Measurements from ENCODE around the gene SEMA7A.
A peak's percentile ranks its signal among the peaks of the same experiment; 100 is the strongest.

Gene SEMA7A

DNA sequence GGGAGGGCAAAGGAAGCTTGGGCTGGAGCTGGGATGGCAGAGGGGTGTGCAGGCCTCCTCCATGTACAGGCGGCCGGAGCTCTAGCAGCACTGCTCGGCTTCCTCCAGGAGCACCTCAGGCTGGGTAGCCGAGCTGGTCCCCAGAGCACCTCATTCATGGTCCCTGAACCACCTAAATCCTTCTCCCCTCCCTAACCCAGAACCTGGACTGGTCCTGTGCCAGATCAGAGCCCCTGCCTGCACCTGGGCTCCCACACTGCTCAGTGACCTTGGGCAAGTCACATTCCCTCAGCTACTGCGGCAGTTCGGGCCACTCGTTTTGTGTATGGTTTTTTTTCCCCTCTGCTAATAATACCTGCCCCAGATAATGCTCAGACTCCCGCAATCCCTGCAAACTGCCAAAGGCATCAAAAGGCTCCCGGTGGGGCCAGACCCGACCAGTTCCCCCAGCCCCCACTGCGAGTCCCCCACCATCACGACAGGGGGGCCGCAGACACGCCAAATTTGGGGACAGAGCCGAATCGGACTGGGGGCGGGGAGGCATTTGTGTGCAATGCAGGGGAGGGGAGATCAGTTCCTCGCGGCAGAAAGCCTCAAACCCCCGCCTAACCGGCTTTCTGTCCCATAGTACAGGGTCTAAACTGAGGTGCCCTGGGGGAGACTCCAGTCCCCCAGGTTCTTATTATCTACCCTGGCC, 1.3 kb downstream of the SEMA7A start:
- DNase-seq (ENCODE audit: extremely low spot score, insufficient read length, low read depth) (no peak), FAIRE-seq (no peak)

DNA sequence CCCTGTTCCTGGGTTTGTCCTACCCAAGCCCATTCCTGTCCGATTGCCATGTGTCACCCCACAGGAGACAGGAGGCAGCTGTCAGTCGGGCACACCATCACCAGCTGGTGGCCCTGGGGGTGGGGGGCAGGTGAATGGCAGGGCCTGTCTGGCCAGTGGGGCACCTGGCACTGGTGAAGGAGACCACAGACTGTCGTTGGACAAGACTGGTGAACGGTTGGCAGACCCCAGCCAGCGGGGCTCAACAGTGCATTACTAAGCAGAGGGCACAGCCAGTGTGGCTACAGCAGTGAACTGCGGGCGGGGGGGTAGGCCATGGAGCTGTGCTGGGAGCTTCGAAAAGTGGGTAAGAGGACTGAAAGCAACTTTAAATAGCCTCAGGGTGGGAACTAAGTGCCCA, 2.1 kb downstream of the SEMA7A start:
- no peak for DNase-seq (ENCODE audit: extremely low spot score, insufficient read length, low read depth)
- no peak for FAIRE-seq

DNA sequence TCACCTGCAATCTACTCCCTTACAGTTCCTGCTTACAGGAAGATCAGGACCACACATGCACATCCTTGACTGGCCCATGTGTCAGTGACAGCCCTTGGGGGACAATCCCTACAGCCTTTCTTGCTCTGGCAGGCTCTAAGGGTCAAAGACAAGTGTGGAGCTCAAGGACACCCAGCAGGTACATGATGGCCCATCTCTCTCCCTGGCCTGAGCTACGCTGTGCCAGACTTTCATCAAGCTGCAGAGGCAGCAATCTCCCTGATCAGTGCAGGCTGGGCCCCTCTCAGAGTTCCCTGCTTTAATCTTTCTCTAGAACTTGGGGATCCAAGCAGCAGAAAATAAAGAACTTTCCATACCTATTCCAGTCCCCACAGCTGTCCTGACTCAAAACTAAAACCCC, 2.6 kb downstream of the SEMA7A start:
- DNase-seq (ENCODE audit: extremely low spot score, insufficient read length, low read depth) (no peak), FAIRE-seq (no peak)

DNA sequence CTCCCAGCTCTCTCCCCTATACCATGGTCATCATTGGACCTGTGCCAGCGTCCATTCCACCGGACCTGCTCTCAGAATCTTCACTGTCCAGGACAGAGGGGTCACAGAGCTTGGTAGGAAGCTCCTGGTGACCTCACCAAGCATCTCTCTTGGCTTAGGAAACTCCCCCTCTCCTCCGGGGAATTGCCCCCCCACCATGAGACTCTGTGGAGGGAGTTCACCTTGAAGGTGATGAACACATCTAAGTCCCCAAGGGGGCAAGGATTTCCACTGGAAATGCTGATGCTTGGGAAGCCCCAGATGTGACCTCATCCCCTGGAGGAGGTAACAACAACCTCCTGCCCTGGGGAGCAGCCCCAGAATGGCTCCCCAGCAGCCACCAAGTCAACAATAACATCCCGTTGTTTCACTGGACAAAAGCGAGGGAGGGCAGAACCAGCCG, 3.2 kb downstream of the SEMA7A start:
- DNase-seq (ENCODE audit: extremely low spot score, insufficient read length, low read depth): no peak
- no peak for FAIRE-seq

DNA sequence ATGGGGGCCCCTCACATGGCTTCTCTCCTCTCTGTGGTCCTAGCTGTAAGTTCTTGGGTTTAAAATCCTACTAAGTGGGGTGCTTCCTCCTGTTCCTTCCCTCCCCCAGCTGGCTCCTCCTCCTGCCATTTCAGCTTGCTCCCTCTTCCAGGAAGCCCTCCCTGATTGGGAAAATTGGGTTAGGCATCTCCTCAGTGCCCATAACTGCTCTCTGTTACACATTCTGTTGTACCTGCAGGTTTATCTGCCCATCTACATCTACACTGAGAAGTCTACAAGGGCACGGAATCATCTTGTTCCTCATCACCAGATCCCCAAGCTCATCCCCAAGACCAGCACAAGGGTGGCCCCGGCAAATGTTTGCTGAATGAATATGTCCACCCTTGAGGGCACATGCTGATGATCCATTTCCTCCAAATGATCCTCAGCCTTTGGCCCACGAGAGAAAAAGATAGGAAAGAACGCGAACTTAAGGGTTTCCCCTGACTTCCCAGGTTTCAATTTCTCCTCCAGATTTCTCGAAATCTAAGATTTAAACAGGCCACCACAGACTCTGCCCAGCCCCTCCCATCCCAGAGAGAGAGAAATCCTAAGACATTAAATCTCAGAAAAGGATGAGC, 3.9 kb downstream of the SEMA7A start:
- FAIRE-seq: no peak

DNA sequence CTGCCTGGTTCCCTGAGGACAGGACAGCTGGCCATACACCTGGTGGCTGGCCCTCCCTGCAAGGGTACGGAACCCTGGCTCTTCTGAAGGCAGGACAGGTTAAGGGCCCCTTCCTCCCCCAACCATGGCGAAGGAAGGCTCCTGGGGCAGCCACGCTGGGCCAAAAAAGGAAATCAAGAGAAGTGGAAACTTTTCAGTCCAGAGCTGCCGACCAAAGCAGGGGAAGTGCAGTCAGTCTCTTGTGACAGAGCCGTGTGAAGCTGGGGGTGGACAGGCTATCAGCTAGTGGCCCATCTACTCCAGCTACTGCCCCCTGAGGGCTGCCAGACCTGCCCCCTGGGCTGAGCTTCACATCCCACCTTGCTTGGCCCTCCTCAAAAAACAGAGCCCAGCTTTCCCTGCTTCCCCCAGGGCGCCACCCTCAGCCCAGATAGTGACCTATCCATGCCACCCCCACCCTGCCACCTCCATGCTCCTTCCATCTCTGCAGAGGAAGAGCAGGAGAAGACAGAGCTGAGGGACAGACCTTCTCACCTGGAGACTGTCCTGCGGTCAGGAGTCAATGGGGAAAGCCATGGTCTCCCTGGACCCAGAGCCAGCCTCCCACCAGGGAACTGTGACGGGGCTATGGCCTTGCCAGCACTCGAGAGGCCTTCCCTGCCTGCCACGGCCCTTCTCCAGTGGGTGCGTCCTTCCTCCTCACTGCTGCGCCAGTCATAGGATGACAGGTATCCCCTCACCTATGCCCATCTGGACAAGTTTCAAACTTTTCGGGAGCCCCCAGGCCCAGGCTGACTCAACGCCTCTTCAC, 4.6 kb downstream of the SEMA7A start:
- peak; percentile 41 for FAIRE-seq

More for the DNA sequence above, 3.9 kb downstream of the SEMA7A start:
- no peak for DNase-seq (ENCODE audit: extremely low spot score, insufficient read length, low read depth)

DNA sequence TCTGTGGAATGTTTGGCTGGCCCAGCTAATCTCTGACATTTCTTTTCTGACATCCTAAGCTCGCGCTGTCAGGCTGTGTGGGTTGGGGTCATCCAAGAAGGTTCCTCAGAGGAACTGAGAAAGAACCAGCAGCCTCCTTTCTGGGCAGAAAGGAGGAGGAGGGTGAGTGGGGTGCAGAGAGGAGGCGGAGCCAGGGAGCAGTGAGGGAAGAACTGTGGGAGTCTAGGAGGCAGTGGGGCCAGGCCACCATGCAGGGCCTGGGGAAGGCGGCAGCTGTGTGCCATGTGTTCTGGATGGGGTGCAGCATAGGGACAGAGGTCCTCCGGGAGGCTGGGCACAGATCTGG, 5.3 kb downstream of the SEMA7A start:
- no peak for DNase-seq (ENCODE audit: extremely low spot score, insufficient read length, low read depth)
- FAIRE-seq: peak; percentile 77

More for the DNA sequence above, 4.6 kb downstream of the SEMA7A start:
- no peak for DNase-seq (ENCODE audit: extremely low spot score, insufficient read length, low read depth)

DNA sequence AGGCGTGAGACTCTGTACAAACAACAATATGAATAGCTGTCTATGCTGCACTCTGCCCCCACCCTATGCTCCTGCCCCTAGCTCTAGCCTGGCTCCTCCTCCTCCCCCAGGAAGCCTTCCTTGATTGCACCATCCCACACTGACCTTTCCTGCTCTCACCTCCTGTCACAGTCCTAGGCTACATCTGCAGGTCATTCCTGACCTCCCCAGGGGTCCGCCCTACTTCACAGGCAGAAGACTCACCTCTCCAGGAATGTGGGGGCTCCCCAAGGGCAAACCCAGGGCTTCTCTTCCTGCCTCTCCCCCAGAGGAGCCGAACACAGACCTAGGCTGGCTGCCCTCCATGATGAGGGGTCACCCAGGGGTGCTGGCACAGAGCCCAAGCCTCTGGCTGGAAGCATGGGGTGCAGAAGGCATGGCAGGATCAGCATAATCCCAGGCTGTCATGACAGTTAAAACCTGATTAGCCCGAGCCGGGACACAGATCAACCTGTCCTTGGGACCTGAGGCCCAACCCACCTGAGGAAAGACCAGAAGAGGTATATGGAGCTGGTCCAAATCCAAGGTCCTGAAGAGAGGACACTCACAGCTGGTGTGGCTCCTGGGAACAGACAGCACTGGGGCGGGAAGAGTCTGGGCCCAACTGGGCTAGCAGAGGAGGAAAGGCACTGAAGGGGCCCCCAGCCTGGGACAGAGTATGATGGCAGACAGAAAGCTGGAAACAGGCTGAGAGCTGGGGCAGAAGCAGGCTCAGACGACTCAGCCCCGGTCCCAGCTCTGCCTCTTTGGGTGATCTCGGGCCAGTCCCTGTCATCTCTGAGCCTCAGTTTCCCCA, 5.9 kb downstream of the SEMA7A start:
- no peak for FAIRE-seq
- DNase-seq (ENCODE audit: extremely low spot score, insufficient read length, low read depth): no peak

DNA sequence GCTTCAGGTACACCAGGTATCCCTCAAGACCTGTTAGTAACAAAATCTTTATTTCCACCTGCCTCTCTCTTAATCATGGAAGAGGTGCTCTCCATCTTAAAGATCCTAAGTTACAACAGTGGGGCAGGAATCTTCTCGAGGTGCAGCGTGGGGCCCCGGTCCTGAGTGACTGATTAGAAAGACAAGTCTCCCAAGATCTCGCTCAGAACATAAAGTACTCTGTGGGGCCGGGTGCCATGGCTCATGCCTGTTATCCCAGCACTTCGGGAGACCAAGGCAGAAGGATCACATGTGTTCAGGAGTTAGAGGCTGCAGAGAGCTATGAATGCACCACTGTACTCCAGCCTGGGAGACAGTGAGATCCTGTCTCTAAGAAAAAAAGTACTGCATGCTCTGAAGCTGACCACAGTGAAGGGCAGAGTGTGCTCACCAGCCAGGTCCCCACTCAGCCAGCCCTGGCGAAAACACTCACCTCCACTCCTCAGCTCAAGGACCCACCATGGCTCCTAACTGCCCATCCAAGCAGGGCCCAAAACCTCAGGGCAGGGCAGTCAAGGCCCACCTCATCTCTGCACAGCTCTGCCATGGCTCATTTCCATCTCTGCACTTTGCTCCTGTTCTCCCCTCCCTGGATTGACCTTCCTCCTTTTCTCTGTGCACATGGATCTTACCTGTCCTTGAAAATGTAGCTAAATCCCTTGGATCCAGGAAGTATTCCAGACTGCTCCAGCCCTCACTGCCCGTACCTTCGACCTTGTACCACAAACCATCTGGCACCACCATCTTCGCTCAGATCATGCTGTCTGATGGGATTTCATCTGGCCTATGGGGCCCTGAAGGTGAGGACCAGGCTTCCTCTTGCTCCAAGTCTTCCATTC, 7.1 kb downstream of the SEMA7A start:
- DNase-seq (ENCODE audit: extremely low spot score, insufficient read length, low read depth): no peak
- FAIRE-seq: no peak

DNA sequence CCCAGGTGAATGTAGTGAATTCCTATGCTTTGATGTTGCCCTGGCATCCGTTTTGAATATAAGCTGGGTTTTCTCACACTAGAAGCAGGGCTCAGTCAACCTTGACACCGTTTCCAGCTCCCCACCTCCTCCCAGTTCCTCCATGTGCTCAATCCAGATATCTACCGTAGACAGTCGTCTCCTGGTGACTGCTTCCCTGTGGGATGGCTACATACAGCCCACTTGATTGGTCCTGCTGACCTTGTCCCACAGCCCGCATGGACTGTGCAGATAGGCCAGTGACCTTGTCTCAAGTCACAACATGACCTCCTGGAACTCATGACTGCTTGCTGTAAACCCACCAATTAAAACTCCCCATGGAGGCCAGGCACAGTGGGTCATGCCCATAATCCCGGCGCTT, 8.1 kb downstream of the SEMA7A start:
- no peak for DNase-seq (ENCODE audit: extremely low spot score, insufficient read length, low read depth)
- FAIRE-seq: no peak

DNA sequence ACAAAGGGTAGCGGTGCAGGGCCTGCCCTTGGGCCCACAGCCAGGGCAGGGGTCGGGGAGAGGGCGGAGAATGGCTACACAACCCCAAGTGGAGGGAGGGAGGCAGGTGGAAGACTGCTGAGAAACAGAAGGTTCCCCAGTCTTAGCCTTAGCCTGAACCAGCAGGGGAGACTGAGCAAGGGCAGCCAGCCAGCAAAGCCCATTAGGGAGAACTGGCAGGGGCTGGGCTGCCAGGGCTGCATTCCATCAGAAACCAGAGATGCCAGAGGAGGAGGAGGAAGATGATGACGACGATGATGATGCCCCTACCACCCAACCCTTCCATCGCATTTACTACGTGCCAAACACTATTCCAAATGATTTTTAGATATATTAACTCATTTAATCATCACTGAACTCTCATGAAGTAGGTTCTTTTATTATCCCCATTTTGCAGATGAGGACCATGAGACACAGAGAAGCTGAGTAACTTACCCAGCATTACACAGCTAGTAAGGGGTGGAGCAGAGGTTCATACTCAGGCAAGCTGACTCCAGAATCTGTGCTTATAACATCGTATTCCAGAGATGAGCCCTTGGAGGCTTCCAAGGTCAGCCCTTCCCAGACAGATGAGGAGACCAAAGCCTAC, 8.7 kb downstream of the SEMA7A start:
- no peak for DNase-seq (ENCODE audit: extremely low spot score, insufficient read length, low read depth)
- FAIRE-seq: no peak

DNA sequence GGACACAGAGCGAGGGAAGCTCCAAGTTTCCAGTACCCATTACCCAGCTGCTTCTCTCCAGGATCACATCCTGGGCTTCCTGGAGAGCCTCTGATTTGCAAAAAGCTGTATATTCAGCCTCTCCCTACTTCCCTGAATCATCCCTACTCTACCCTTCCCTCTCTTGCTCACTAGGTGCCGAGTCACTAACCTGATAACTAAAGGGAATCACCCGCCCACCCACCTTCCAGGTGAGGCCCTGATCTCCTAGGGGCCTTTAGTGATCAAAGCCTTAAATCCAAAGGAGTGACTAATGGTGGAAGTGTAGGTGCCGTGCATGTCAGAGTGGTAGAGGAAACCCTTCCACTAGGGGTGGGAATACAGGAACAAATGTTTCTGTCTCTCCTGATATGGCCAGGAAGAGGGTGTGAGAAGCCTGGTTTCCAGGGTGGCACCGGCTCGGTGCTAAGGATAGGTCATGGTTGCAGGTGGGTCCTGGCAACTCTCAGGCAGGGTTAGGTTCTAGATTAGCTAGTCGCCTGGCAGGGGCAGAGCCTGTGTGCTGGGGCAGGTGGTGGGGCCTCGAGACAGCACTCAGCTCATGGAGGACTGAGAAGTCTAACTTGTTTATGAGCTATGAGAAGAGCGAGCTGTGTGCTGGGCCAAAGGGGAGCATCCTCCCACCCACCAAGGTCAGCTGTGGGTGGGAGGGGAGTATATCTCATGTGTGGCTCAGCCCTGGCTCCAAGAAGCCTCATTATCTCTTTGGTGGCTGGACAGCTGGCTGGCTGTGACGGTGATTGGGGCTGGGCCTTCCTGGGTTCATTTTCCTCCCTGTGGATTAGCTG, 10.1 kb downstream of the SEMA7A start:
- DNase-seq (ENCODE audit: extremely low spot score, insufficient read length, low read depth): no peak
- no peak for FAIRE-seq

DNA sequence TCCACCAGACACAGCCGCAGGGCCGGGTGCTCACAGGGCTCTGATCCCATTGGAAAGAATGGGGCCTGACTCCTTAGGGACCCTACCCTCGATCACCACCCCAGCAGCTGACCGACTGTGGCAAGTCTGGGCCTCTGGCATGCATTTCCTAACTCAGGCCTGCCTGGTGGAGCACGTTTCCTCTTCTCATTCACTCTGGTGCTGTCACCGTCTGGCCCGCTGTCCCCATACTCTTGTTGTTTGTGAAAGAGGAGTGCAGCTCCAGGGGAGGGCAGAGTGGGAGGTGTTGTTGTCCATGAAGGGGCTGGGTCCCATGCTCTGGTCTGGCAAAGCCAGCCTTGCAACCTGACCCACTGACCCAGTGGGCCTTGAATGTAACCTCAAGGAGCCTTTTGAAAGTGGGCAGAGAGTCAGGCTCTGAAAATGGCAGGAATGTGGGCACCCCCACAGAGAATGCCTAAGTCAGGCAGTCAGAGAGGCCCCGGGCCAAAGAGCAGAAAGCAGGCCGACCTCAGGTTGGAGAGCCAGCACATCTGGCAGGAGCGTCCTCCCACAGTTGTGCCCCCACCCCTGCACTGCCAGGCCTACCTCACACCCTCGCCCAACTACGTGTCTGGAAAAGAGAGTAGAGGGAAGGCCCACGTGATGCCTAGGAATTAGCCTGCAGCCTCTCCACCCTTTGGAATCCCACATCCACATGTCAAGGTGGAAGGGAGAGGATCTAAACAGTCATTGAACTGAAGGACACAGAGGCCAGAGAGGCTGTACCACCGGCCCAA, 10.9 kb downstream of the SEMA7A start:
- DNase-seq (ENCODE audit: extremely low spot score, insufficient read length, low read depth) (no peak), FAIRE-seq (peak; percentile 73)

DNA sequence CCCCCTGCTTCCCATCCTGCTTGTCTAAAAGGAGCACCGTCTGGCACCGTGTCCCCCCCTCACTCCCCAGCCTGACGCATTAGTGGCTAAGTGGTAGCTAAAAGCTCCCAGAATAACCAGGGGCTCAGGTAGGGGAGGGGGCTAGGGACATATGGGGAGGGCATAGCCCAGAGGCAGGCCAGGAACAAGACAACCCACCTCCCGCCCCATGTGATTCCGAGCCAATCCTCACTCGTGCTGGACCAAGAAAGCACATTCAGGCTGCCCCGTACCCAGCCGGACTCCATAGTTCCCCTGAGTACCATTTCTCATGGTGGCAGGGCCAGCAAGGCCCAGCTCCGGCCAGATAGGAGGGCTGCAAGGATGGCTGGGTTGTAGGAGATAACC, 11.5 kb downstream of the SEMA7A start:
- DNase-seq (ENCODE audit: extremely low spot score, insufficient read length, low read depth) (no peak), FAIRE-seq (no peak)

DNA sequence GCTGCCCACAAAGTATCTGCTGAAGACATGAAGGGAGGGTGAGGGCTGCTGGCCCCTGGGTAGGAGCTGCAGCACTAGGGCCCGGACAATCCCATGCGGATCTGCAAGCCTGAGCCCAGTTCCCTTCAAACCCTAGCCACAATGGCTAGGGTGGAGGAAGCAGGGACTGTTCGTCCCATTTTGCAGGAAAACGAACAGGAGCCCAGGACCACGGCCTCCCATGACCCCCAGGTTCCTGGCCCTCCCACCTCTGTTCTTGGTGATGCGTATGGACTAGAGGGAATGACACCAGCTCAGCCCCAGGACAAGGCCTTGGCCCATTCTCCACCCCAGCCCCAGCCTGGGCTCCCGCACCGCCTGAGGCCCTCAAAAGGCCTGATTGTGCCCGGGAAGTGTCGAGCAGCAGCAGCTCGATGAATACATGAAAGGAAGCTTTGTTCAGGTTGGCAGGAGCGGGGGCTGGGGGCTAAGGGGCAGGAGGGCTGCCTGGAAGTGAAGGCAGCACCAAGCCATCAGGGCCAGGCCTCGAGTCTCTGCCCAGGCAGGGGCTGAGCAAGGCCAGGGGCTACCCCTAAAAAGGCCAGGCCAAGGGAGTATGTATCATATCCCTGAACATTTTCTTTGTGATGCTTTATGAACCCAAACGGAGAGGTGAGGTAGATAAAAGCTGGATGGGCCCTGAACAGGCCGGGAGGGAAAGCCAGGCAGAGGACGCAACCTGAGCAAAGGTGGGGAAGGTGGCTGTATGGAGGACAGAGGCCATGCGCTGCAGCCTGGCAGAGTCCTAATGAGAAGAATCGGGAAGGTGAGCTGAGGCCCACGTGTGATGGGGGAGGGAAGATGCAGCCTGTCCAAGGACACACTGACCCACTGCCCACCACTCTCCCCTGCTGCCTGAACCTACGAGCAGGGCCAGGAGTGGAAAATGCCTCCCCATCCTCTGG, 12.2 kb downstream of the SEMA7A start:
- FAIRE-seq (no peak), DNase-seq (ENCODE audit: extremely low spot score, insufficient read length, low read depth) (no peak)

DNA sequence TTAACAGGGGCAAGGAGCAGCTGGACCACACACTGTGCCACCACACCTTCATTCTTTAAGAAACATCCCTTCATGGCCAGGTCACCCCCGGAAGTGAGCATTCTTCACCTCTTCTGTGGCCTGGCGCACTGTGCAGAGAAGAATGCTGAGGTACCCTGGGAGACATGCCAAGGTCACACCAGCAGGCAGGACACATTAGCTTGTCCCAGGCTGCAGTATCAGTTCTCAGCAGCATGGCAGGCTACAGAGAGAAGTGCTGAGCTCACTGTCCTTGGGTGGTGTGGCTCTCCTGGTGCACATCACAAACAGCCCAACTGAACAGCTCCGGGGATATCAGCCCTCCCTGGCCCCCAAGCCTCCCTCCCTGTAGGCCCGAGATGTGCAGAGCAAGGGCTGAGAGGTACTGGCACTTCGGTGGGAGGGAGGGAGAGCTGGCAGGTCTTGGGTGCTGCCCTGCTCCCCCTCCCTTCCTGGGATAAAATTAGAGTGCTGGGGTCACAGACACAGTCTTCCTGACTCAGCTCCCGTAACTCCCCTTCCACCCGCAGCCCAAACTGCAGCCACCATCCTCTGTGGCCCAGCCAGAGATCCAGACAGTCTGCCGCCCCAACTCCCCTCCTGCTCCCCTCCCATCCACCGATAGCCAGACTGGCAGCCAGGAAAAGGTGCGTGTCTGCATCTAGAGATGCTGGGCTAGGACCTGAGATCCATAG, 13.4 kb downstream of the SEMA7A start:
- no peak for DNase-seq (ENCODE audit: extremely low spot score, insufficient read length, low read depth)
- FAIRE-seq: peak; percentile 78

Measured in GM18507 (cell line).